Measurements from ENCODE around the gene SLC25A29. TPM values are rescaled to one million over a fixed set of nuclear protein-coding genes. Genes with fewer than 3 reads are reported as not detected.

Gene SLC25A29
- total RNA-seq, 1 donor from 2014 or later: 57.0 TPM

DNA sequence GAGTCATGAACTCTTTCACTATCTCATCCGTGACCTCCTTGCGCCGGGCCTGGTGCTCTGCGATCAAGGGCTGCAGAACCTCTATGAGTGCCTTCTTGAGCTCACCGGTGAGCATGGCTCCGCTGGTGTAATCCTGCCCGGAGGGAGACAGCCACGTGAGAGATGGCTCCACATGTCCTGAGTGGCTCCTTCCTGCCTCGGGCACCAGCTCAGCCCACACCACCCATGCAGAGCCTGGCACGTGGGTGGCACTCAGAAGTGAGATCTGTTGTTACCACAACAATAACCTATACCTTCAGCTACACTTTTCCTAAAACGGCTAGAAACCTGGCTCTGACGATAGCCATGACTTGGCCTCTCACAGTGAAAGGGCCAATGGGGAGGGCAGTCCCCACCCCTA, 28.7 kb upstream of the SLC25A29 start:
- DNase-seq (ENCODE audit: extremely low spot score, unreplicated experiment): no peak
- Mint-ChIP-seq H3K27me3 (ENCODE audit: unreplicated experiment) (no peaks in the 10 kb centered on the region), H3K36me3 (ENCODE audit: unreplicated experiment) (peaks cover 31% of the 10 kb centered on the region), H3K27ac (ENCODE audit: unreplicated experiment) (no peak overlapping the region), H3K9me3 (ENCODE audit: unreplicated experiment) (no peaks in the 10 kb centered on the region), H3K4me3 (ENCODE audit: unreplicated experiment) (no peak overlapping the region), H3K4me1 (ENCODE audit: unreplicated experiment) (no peaks in the 10 kb centered on the region)
- TF ChIP-seq, protein P1, sequence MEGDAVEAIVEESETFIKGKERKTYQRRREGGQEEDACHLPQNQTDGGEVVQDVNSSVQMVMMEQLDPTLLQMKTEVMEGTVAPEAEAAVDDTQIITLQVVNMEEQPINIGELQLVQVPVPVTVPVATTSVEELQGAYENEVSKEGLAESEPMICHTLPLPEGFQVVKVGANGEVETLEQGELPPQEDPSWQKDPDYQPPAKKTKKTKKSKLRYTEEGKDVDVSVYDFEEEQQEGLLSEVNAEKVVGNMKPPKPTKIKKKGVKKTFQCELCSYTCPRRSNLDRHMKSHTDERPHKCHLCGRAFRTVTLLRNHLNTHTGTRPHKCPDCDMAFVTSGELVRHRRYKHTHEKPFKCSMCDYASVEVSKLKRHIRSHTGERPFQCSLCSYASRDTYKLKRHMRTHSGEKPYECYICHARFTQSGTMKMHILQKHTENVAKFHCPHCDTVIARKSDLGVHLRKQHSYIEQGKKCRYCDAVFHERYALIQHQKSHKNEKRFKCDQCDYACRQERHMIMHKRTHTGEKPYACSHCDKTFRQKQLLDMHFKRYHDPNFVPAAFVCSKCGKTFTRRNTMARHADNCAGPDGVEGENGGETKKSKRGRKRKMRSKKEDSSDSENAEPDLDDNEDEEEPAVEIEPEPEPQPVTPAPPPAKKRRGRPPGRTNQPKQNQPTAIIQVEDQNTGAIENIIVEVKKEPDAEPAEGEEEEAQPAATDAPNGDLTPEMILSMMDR (IDR thresholded peaks at IDR 0.05): no peak

DNA sequence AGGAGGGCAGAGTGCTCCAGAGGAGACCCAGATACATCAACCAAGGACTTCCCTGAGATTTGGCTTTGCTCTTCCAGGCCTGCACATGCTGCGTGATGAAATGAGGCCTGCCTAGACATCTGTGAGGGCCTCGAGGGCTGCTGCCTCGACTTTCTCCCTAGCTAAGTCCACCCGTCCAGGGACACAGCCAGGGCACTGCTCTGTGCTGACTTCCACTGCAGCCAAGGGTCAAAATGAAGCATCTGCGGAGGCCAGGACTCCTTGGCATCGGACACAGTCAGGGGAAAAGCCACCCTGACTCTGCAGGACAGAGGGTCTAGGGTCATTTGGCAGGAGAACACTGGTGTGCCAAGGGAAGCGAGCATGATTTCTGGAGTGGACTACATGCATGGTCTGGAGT, 27.6 kb upstream of the SLC25A29 start:
- no peaks in the 10 kb centered on the region for H3K9me3 Mint-ChIP-seq (ENCODE audit: unreplicated experiment)

DNA sequence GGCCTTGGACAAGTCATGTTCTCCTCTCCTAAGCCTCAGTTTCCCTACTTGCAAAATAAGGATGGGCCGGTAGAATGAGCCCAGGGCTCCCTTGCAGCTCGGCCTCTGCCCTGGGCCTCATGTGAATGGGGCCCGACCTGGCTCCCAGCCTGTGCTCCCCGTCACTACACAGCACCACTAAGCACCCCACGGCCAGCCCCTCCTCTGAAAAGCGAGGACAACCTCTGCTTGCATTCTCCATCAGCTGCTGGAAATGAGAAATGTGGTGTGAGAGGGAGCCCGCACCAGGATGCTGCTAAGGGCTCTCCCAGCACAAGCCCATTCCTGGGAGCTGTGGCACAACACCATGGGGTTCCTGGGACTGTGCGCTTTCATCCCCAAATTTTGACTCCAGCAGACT, 27.1 kb upstream of the SLC25A29 start:
- no peak for DNase-seq (ENCODE audit: extremely low spot score, unreplicated experiment)
- H3K27me3 Mint-ChIP-seq (ENCODE audit: unreplicated experiment): no peaks in the 10 kb centered on the region

More for the DNA sequence above, 27.6 kb upstream of the SLC25A29 start:
- H3K4me1 Mint-ChIP-seq (ENCODE audit: unreplicated experiment): no peaks in the 10 kb centered on the region
- peaks cover 27% of the 10 kb centered on the region for H3K36me3 Mint-ChIP-seq (ENCODE audit: unreplicated experiment)
- no peak overlapping the region for H3K4me3 Mint-ChIP-seq (ENCODE audit: unreplicated experiment)
- TF ChIP-seq, protein P1 (IDR thresholded peaks at IDR 0.05): no peak
- H3K27ac Mint-ChIP-seq (ENCODE audit: unreplicated experiment): no peak overlapping the region
- no peaks in the 10 kb centered on the region for H3K27me3 Mint-ChIP-seq (ENCODE audit: unreplicated experiment)
- no peak for DNase-seq (ENCODE audit: extremely low spot score, unreplicated experiment)

DNA sequence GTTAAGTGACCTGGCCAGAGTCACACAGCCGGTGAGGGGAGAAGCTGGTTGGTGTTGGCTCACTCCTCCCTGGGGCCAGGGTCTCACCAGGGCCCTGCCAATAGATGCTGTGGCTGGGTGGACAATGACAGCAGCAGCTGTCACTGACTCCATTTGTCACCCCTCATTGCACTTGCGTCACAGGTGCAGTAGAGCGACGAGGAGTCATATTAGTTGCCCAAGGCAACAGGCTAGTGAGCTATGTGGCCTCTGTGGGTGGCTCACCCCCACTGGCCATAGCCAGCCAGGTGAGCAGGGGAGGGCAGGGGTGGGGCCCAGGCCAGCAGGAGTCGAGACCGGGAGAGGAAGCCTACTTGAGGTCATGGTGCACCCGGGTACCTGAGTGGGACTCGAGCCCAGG, 26.6 kb upstream of the SLC25A29 start:
- Mint-ChIP-seq H3K27ac (ENCODE audit: unreplicated experiment) (no peak overlapping the region), H3K36me3 (ENCODE audit: unreplicated experiment) (peaks cover 26% of the 10 kb centered on the region), H3K4me1 (ENCODE audit: unreplicated experiment) (no peaks in the 10 kb centered on the region), H3K9me3 (ENCODE audit: unreplicated experiment) (no peaks in the 10 kb centered on the region), H3K4me3 (ENCODE audit: unreplicated experiment) (no peak overlapping the region), H3K27me3 (ENCODE audit: unreplicated experiment) (no peaks in the 10 kb centered on the region)
- no peak for DNase-seq (ENCODE audit: extremely low spot score, unreplicated experiment)
- TF ChIP-seq, protein P1 (IDR thresholded peaks at IDR 0.05): no peak

More for the DNA sequence above, 27.1 kb upstream of the SLC25A29 start:
- Mint-ChIP-seq H3K36me3 (ENCODE audit: unreplicated experiment) (peaks cover 27% of the 10 kb centered on the region), H3K27ac (ENCODE audit: unreplicated experiment) (no peak overlapping the region), H3K4me3 (ENCODE audit: unreplicated experiment) (no peak overlapping the region), H3K4me1 (ENCODE audit: unreplicated experiment) (no peaks in the 10 kb centered on the region), H3K9me3 (ENCODE audit: unreplicated experiment) (no peaks in the 10 kb centered on the region)
- TF ChIP-seq, protein P1 (IDR thresholded peaks at IDR 0.05): no peak

DNA sequence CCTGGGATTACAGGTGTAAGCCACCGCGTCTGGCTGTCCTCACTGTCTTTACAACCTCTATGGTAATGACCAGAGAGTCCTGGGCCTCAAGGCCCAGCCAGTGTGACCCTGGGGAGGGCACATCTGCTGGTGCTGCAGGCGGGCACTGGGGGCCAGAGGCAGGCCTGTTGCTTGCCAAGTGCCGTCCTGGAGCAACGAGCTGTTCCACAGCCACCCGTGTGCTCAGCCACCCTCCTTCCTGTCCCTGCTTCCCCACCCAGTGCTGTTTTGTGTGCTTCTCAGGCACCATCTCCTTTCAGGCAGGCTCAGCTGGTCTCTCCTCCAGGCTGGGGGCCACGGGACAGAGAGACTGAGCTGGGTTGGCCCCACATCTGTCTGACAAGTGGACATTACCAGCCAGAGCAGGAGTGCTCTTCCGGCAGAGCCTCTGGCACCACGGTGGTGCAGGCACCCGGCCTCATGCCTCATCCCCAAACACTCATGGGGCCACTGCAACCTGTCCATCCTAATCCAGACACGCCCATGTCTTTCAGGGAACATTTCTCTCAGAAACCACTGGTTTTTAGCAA, 25.9 kb upstream of the SLC25A29 start:
- no peak for DNase-seq (ENCODE audit: extremely low spot score, unreplicated experiment)

More for the DNA sequence above, 25.9 kb upstream of the SLC25A29 start:
- Mint-ChIP-seq H3K4me3 (ENCODE audit: unreplicated experiment) (no peak overlapping the region), H3K4me1 (ENCODE audit: unreplicated experiment) (no peaks in the 10 kb centered on the region), H3K36me3 (ENCODE audit: unreplicated experiment) (peaks cover 24% of the 10 kb centered on the region), H3K27ac (ENCODE audit: unreplicated experiment) (no peak overlapping the region), H3K9me3 (ENCODE audit: unreplicated experiment) (no peaks in the 10 kb centered on the region), H3K27me3 (ENCODE audit: unreplicated experiment) (no peaks in the 10 kb centered on the region)
- TF ChIP-seq, protein P1 (IDR thresholded peaks at IDR 0.05): no peak

Data from osteocyte (in vitro differentiated cells).